ENCODE data around the gene BPIFB2. TPM values are rescaled to one million over a fixed set of nuclear protein-coding genes. Genes with fewer than 3 reads are reported as not detected.
A peak's percentile ranks its signal among the peaks of the same experiment; 100 is the strongest.

The BPIFB2 gene
- polyA plus RNA-seq, 3 donors = not detected

GRCh38 chr20:33070111-33071053 lies 62.9 kb downstream of the BPIFB2 start:
- H4K20me1 ChIP-seq (ENCODE audit: insufficient read depth, low read length) = no peaks in the 10 kb centered on the region
- Mint-ChIP-seq H3K36me3 (no peaks in the 10 kb centered on the region), H3K4me3 (no peak overlapping the region), H3K27me3 (ENCODE audit: low read depth in 3 of 3) (peaks cover 1 to 3% (median 1%) of the 10 kb centered on the region in 3 donors), H3K4me1 (peaks cover 13% of the 10 kb centered on the region), H3K9me3 (no peaks in the 10 kb centered on the region), H3K27ac (peak overlapping the region in 1 of 7 donors; percentile 66)
- no peaks in the 10 kb centered on the region for H3K9me3 ChIP-seq (replicated peaks in 1 of 2; ENCODE audit: control insufficient read depth in 1 of 2, insufficient read depth in 1 of 2, low read length in 2 of 2)
- peak overlapping the region; percentile 1 for H3K9ac ChIP-seq (ENCODE audit: insufficient read depth, low read length, poor library complexity, severe bottlenecking)
- 80% methylated on average over 16 of the region's 19 CpGs for WGBS (ENCODE audit: insufficient coverage)
- H2AFZ ChIP-seq (ENCODE audit: insufficient read depth, low read depth, low read length, poor library complexity, severe bottlenecking) = no peak overlapping the region
- no peak overlapping the region for H3K27ac ChIP-seq (ENCODE audit: low read depth in 1 of 2, low read length in 2 of 2)
- intact Hi-C loops (cut with micrococcal nuclease) = no loop called here
- H3K4me1 ChIP-seq (ENCODE audit: control insufficient read depth in 1 of 2, insufficient read depth in 2 of 2, low read length in 2 of 2) = peaks cover 11 to 12% of the 10 kb centered on the region in 2 donors
- H3K79me2 ChIP-seq (ENCODE audit: insufficient read depth, low read length) = no peaks in the 10 kb centered on the region
- no peak overlapping the region for H3K4me3 ChIP-seq (replicated peaks in 1 of 3; ENCODE audit: low read depth in 2 of 3, low read length in 3 of 3)
- TF ChIP-seq, protein P1, sequence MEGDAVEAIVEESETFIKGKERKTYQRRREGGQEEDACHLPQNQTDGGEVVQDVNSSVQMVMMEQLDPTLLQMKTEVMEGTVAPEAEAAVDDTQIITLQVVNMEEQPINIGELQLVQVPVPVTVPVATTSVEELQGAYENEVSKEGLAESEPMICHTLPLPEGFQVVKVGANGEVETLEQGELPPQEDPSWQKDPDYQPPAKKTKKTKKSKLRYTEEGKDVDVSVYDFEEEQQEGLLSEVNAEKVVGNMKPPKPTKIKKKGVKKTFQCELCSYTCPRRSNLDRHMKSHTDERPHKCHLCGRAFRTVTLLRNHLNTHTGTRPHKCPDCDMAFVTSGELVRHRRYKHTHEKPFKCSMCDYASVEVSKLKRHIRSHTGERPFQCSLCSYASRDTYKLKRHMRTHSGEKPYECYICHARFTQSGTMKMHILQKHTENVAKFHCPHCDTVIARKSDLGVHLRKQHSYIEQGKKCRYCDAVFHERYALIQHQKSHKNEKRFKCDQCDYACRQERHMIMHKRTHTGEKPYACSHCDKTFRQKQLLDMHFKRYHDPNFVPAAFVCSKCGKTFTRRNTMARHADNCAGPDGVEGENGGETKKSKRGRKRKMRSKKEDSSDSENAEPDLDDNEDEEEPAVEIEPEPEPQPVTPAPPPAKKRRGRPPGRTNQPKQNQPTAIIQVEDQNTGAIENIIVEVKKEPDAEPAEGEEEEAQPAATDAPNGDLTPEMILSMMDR (IDR thresholded peaks at IDR 0.05) = no peak
- no peaks in the 10 kb centered on the region for H3K27me3 ChIP-seq (ENCODE audit: control insufficient read depth in 2 of 2, insufficient read depth in 2 of 2, low read length in 2 of 2)
- no peak for DNase-seq
- H3K36me3 ChIP-seq (replicated peaks in 1 of 2; ENCODE audit: control insufficient read depth in 1 of 2, insufficient read depth in 2 of 2, low read length in 2 of 2) = no peaks in the 10 kb centered on the region
- H3K4me2 ChIP-seq (replicated peaks; ENCODE audit: extremely low read depth, low read length, poor library complexity, severe bottlenecking) = no peak overlapping the region

DNA sequence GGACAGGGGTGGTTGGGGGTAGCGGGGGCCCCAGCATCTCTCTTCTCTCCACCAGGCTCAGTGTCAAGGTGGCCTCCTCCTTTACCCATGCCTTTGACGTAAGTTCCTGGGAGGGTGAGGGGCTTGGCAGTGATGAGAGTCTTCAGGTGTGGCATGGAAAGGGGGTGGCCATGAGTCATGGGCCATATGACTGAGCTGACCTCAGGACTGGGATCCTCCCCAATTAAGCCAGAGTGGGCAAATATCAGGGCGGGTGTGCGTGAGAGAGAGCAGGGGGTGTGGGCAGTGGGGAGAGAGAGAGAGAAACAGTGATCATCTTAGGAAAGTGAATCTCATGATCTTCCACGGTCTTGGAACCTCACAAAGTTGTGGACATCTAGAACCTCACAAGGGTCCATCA lies 63.7 kb downstream of the BPIFB2 start:
- TF ChIP-seq, protein P1 (IDR thresholded peaks at IDR 0.05) = no peak
- no peak for DNase-seq
- WGBS (ENCODE audit: insufficient coverage) = 90% methylated on average over 2 of the region's 5 CpGs
- Histone ChIP-seq H3K4me1 (ENCODE audit: control insufficient read depth in 1 of 2, insufficient read depth in 2 of 2, low read length in 2 of 2) (peaks cover 11 to 12% of the 10 kb centered on the region in 2 donors), H4K20me1 (ENCODE audit: insufficient read depth, low read length) (no peaks in the 10 kb centered on the region), H3K27me3 (ENCODE audit: control insufficient read depth in 2 of 2, insufficient read depth in 2 of 2, low read length in 2 of 2) (no peaks in the 10 kb centered on the region), H3K79me2 (ENCODE audit: insufficient read depth, low read length) (no peaks in the 10 kb centered on the region), H3K9me3 (replicated peaks in 1 of 2; ENCODE audit: control insufficient read depth in 1 of 2, insufficient read depth in 1 of 2, low read length in 2 of 2) (no peaks in the 10 kb centered on the region), H3K4me2 (replicated peaks; ENCODE audit: extremely low read depth, low read length, poor library complexity, severe bottlenecking) (no peak overlapping the region), H3K9ac (ENCODE audit: insufficient read depth, low read length, poor library complexity, severe bottlenecking) (no peak overlapping the region), H3K36me3 (replicated peaks in 1 of 2; ENCODE audit: control insufficient read depth in 1 of 2, insufficient read depth in 2 of 2, low read length in 2 of 2) (no peaks in the 10 kb centered on the region), H3K27ac (ENCODE audit: low read depth in 1 of 2, low read length in 2 of 2) (no peak overlapping the region), H2AFZ (ENCODE audit: insufficient read depth, low read depth, low read length, poor library complexity, severe bottlenecking) (no peak overlapping the region), H3K4me3 (replicated peaks in 1 of 3; ENCODE audit: low read depth in 2 of 3, low read length in 3 of 3) (no peak overlapping the region)
- peaks cover 1 to 2% (median 1%) of the 10 kb centered on the region in 3 donors for H3K27me3 Mint-ChIP-seq (ENCODE audit: low read depth in 3 of 3)
- no peak overlapping the region for H3K27ac Mint-ChIP-seq
- peaks cover 13% of the 10 kb centered on the region for H3K4me1 Mint-ChIP-seq
- H3K4me3 Mint-ChIP-seq = no peak overlapping the region
- intact Hi-C loops (cut with micrococcal nuclease) = no loop called here
- H3K9me3 Mint-ChIP-seq = no peaks in the 10 kb centered on the region
- H3K36me3 Mint-ChIP-seq = no peaks in the 10 kb centered on the region

Data from CD14-positive monocyte (primary cell).